HepG2 (cell line): ENCODE measurements around the gene MICAL1. TPM values are rescaled to one million over a fixed set of nuclear protein-coding genes. Genes with fewer than 3 reads are reported as not detected.

Experiments
- ATAC-seq: fragments of 200-7000 bp; cut with Tn5 transposase; 3 replicates; pipeline ENCODE4 v1.9.1; 2020; ENCODE audit warnings: mild to moderate bottlenecking, moderate library complexity
- BruUV-seq: library from RNA; stranded (reverse); fragments of 400-500 nt; replicated peaks from 2 replicates; lab custom pipeline; 2021; lab: Mats Ljungman, UMichigan
- CTCF ChIA-PET: fragments of 300-600 bp; formaldehyde crosslinking; extraction: SDS; loops from one replicate; lab custom pipeline; 2021; ENCODE audit warnings: low total read pairs, inconsistent platforms, low intra/inter-chr PET ratio; lab: Yijun Ruan, JAX
- POLR2A ChIA-PET: fragments of 350-600 bp; sonication (Branson Sonifier 250); formaldehyde crosslinking; loops from one replicate; lab custom pipeline; 2020; ENCODE audit warnings: antibody characterized with exemption, inconsistent platforms; lab: Yijun Ruan, JAX
- DNase-seq: peaks from one replicate; pipeline ENCODE4 v3.0.0-alpha.2; 2015; ENCODE audit warnings: low spot score
- FAIRE-seq: peaks from 3 replicates; lab custom pipeline; 2011; peaks lifted over from hg19 to GRCh38; lab: Jason Lieb, UNC
- H2AFZ ChIP-seq: one replicate; pipeline ENCODE4 v1.6.1; 2011; ENCODE audit warnings: low read length, inconsistent platforms
- H3K27ac ChIP-seq: fragments of 300-600 bp; 3 replicates; pipeline ENCODE4 v1.8.0; 2011; ENCODE audit warnings: mixed run types, mild to moderate bottlenecking, mixed read lengths, low read length, inconsistent platforms; ENCODE audit not compliant: insufficient read depth; ENCODE audit errors: extremely low read length
- H3K27me3 ChIP-seq, 2 experiments: fragments of 200-600 bp in 1 of 2; 2 replicates in 1 of 2; 3 replicates in 1 of 2; pipeline versions ENCODE4 v1.6.0 to v1.8.0; 2011; ENCODE audit warnings: low read length in 2 of 2, mild to moderate bottlenecking in 2 of 2, moderate library complexity in 2 of 2, inconsistent platforms in 1 of 2; ENCODE audit not compliant: insufficient read depth in 2 of 2, control insufficient read depth in 1 of 2
- H3K36me3 ChIP-seq, 2 experiments: fragments of 200-600 bp in 1 of 2; replicated peaks in 1 of 2; 2 replicates in 1 of 2; 3 replicates in 1 of 2; pipeline versions ENCODE4 v1.5.1 to v1.8.0; 2011; ENCODE audit warnings: low read length in 2 of 2, inconsistent platforms in 1 of 2; ENCODE audit not compliant: insufficient read depth in 2 of 2, control insufficient read depth in 1 of 2
- H3K4me1 ChIP-seq: 2 replicates; pipeline ENCODE4 v1.5.1; 2012; ENCODE audit warnings: low read length, inconsistent platforms; ENCODE audit not compliant: insufficient read depth
- H3K4me2 ChIP-seq: 2 replicates; pipeline ENCODE4 v1.6.0; 2011; ENCODE audit warnings: low read depth, low read length, inconsistent platforms
- H3K4me3 ChIP-seq, 3 experiments: fragments of 200-600 bp in 1 of 3; sonication (generic), shearing (Covaris generic) in 1 of 3; replicated peaks in 1 of 3; 2 replicates each; pipeline ENCODE4 v1.5.1; 2011 to 2016; ENCODE audit warnings: low read length in 3 of 3, inconsistent platforms in 2 of 3, low read depth in 2 of 3, mild to moderate bottlenecking in 2 of 3, control low read depth in 1 of 3, mixed read lengths in 1 of 3; ENCODE audit not compliant: insufficient read depth in 1 of 3
- H3K79me2 ChIP-seq: one replicate; pipeline ENCODE4 v1.6.1; 2011; ENCODE audit warnings: low read length, inconsistent platforms; ENCODE audit not compliant: insufficient read depth
- H3K9ac ChIP-seq: 2 replicates; pipeline ENCODE4 v1.6.0; 2011; ENCODE audit warnings: mild to moderate bottlenecking, low read depth, low read length, inconsistent platforms; ENCODE audit not compliant: insufficient read depth
- H3K9me3 ChIP-seq: 2 replicates; pipeline ENCODE4 v1.5.1; 2012; ENCODE audit warnings: mild to moderate bottlenecking, low read length
- H4K20me1 ChIP-seq: 2 replicates; pipeline ENCODE4 v1.6.0; 2011; ENCODE audit warnings: inconsistent platforms, mild to moderate bottlenecking, low read length, moderate library complexity; ENCODE audit not compliant: insufficient read depth
- ATRX ChIP-seq: sonication (generic); formaldehyde crosslinking; IDR thresholded peaks from 2 replicates; pipeline ENCODE4 v1.4.0; 2020; ENCODE audit warnings: missing genetic modification reagents, borderline replicate concordance
- CHD4 ChIP-seq: fragments of 200-600 bp; sonication (generic); IDR thresholded peaks from 2 replicates; pipeline ENCODE4 v1.7.0; 2017; ENCODE audit warnings: mild to moderate bottlenecking, low read length, borderline replicate concordance
- DR1 ChIP-seq: sonication (generic); formaldehyde crosslinking; IDR thresholded peaks from 2 replicates; pipeline ENCODE4 v1.8.0; 2021; ENCODE audit warnings: mild to moderate bottlenecking, missing genetic modification reagents, inconsistent platforms
- MEIS1 ChIP-seq: sonication (generic); formaldehyde crosslinking; IDR thresholded peaks from 2 replicates; pipeline ENCODE4 v1.9.0; 2021; ENCODE audit warnings: mild to moderate bottlenecking, missing genetic modification reagents, moderate library complexity, borderline replicate concordance
- ZNF33B ChIP-seq: sonication (generic); formaldehyde crosslinking; IDR thresholded peaks from 2 replicates; pipeline ENCODE4 v1.5.1; 2020; ENCODE audit warnings: mild to moderate bottlenecking, missing genetic modification reagents
- ZNF44 ChIP-seq: sonication (generic); formaldehyde crosslinking; IDR thresholded peaks from 2 replicates; pipeline ENCODE4 v1.5.1; 2020; ENCODE audit warnings: mild to moderate bottlenecking, missing genetic modification reagents
- ZNF614 ChIP-seq: IDR thresholded peaks from 2 replicates; pipeline ENCODE4 v1.6.1; 2018; ENCODE audit warnings: missing biosample characterization, missing genetic modification reagents, inconsistent platforms, borderline replicate concordance
- WGBS: methylation state at CpG from one replicate; pipeline ENCODE4 v1.1.6; 2017; ENCODE audit warnings: low lambda C conversion rate; 5-methylcytosine and 5-hydroxymethylcytosine counted together
- in situ Hi-C: cut with HindIII; loops from 2 replicates; pipeline ENCODE4 v1.10.0; 2017; ENCODE audit warnings: low pct_unique_long_range_greater_than_20kb; ENCODE audit not compliant: extremely low pct_ligation_motif_present
- intact Hi-C: fragments of 100-400 bp; cut with micrococcal nuclease; formaldehyde crosslinking; loops from one replicate; pipeline ENCODE4 v1.10.0; 2022; ENCODE audit not compliant: unreplicated experiment
- polyA plus RNA-seq, 8 experiments: library from polyadenylated mRNA; depleted of rRNA in 3 of 8; stranded (reverse) in 7 of 8; unstranded in 1 of 8; fragments of >200 nt; fragmentation: Illumina TruSeq in 4 of 8; extraction: Trizol in 4 of 8; gene quantifications; 2 replicates each; pipeline versions ENCODE4 v1.2.1 to v1.2.3, GENCODE V29; 2011 to 2016; ENCODE audit warnings: low read depth in 4 of 8, missing spikeins in 1 of 8, mixed read lengths in 1 of 8; ENCODE audit not compliant: insufficient read depth in 1 of 8
- total RNA-seq, 5 experiments: library from RNA; depleted of rRNA; stranded (reverse); fragments of >200 nt; fragmentation: Illumina TruSeq; extraction: Trizol; gene quantifications; 2 replicates each; pipeline ENCODE4 v1.2.3, GENCODE V29; 2016; ENCODE audit warnings: low read depth in 1 of 5
- TF ChIP-seq, protein P1 (sequence below): sonication (generic); formaldehyde crosslinking; conservative IDR thresholded peaks from 2 replicates; pipeline ENCODE4 v1.8.0; 2022; ENCODE audit warnings: mild to moderate bottlenecking, moderate library complexity, missing genetic modification reagents
- TF ChIP-seq, protein P2 (sequence below): sonication (generic); formaldehyde crosslinking; IDR thresholded peaks from 2 replicates; pipeline ENCODE4 v1.8.1; 2023; ENCODE audit warnings: mild to moderate bottlenecking, missing genetic modification reagents
- TF ChIP-seq, protein P3 (sequence below): sonication (generic); formaldehyde crosslinking; IDR thresholded peaks from 2 replicates; pipeline ENCODE4 v1.4.0; 2020; ENCODE audit warnings: missing genetic modification reagents

MICAL1 gene
- total and polyA plus RNA-seq, 2 of the 13 experiments (the other 11 are each of a cell fraction or from before 2014, with no cell fraction given): 6.9 to 39.0 TPM

DNA sequence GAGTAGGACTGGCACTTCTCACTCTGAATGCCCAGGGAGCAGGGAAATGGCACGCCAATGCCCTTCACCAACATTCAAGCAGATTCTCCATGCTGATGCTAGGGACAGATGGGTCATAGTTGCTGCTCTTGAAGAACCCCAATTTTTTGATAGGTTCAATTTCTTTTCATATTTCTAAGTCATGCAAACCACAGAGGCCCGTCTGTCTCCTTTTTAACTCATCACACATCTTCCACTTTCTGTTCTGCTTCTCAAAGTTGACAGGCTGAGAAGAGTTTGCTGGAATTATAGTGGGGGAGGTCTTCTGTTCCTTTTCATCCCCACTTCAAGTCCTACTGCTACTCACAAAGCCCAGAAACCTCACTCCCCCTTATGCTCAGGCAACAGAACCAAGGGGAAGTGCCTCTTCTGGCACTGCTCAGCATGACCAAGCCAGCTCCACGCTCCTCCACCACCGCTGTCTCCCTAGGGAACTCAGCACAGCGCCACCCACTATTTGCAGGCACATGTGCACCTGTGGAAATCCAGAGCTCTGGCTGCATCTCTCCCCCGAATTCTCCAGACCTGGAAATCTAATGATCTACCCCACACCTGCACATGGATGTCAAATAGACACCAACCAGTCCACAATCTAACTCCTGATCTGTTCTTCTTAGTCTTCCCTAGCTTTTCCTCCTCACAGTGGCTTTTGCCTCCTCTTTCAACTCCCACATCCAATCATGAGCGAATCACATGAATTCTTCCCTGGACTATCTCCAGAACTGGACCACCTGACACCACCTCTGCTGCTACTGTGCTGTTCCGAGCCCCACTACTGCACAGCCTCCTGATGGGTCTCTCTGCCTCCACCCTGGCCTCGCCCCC is 16.8 kb upstream of the MICAL1 start:
- in situ Hi-C loops (no loop called here), intact Hi-C loops (no loop called here)
- Histone ChIP-seq H3K9me3 (no peaks in the 10 kb centered on the region), H3K4me1 (peaks cover 11% of the 10 kb centered on the region), H3K4me3 (no peak overlapping the region), H3K27me3 (no peaks in the 10 kb centered on the region), H2AFZ (no peak overlapping the region), H3K36me3 (peaks cover 20 to 61% of the 10 kb centered on the region in 2 experiments; a peak in 4 of 5 replicates), H3K9ac (no peak overlapping the region), H3K4me2 (no peak overlapping the region), H4K20me1 (no peaks in the 10 kb centered on the region), H3K27ac (no peak overlapping the region), H3K79me2 (peaks cover 2% of the 10 kb centered on the region)
- no peak for DNase-seq
- 99% methylated on average over 9 of the region's 9 CpGs for WGBS
- no TSS peak for BruUV-seq
- ATAC-seq: no peak
- CTCF ChIA-PET: no interaction called here
- FAIRE-seq: no peak
- POLR2A ChIA-PET: no interaction called here
- TF ChIP-seq ZNF33B (no peak), ZNF614 (CRISPR knock-in tag) (no peak), CHD4 (no peak), ATRX (no peak), MEIS1 (no peak), DR1 (CRISPR knock-in tag) (no peak), ZNF44 (no peak)
- TF ChIP-seq, protein P1, sequence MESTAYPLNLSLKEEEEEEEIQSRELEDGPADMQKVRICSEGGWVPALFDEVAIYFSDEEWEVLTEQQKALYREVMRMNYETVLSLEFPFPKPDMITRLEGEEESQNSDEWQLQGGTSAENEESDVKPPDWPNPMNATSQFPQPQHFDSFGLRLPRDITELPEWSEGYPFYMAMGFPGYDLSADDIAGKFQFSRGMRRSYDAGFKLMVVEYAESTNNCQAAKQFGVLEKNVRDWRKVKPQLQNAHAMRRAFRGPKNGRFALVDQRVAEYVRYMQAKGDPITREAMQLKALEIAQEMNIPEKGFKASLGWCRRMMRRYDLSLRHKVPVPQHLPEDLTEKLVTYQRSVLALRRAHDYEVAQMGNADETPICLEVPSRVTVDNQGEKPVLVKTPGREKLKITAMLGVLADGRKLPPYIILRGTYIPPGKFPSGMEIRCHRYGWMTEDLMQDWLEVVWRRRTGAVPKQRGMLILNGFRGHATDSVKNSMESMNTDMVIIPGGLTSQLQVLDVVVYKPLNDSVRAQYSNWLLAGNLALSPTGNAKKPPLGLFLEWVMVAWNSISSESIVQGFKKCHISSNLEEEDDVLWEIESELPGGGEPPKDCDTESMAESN: no peak
- TF ChIP-seq, protein P2, sequence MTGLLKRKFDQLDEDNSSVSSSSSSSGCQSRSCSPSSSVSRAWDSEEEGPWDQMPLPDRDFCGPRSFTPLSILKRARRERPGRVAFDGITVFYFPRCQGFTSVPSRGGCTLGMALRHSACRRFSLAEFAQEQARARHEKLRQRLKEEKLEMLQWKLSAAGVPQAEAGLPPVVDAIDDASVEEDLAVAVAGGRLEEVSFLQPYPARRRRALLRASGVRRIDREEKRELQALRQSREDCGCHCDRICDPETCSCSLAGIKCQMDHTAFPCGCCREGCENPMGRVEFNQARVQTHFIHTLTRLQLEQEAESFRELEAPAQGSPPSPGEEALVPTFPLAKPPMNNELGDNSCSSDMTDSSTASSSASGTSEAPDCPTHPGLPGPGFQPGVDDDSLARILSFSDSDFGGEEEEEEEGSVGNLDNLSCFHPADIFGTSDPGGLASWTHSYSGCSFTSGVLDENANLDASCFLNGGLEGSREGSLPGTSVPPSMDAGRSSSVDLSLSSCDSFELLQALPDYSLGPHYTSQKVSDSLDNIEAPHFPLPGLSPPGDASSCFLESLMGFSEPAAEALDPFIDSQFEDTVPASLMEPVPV (CRISPR knock-in tag): no peak
- TF ChIP-seq, protein P3, sequence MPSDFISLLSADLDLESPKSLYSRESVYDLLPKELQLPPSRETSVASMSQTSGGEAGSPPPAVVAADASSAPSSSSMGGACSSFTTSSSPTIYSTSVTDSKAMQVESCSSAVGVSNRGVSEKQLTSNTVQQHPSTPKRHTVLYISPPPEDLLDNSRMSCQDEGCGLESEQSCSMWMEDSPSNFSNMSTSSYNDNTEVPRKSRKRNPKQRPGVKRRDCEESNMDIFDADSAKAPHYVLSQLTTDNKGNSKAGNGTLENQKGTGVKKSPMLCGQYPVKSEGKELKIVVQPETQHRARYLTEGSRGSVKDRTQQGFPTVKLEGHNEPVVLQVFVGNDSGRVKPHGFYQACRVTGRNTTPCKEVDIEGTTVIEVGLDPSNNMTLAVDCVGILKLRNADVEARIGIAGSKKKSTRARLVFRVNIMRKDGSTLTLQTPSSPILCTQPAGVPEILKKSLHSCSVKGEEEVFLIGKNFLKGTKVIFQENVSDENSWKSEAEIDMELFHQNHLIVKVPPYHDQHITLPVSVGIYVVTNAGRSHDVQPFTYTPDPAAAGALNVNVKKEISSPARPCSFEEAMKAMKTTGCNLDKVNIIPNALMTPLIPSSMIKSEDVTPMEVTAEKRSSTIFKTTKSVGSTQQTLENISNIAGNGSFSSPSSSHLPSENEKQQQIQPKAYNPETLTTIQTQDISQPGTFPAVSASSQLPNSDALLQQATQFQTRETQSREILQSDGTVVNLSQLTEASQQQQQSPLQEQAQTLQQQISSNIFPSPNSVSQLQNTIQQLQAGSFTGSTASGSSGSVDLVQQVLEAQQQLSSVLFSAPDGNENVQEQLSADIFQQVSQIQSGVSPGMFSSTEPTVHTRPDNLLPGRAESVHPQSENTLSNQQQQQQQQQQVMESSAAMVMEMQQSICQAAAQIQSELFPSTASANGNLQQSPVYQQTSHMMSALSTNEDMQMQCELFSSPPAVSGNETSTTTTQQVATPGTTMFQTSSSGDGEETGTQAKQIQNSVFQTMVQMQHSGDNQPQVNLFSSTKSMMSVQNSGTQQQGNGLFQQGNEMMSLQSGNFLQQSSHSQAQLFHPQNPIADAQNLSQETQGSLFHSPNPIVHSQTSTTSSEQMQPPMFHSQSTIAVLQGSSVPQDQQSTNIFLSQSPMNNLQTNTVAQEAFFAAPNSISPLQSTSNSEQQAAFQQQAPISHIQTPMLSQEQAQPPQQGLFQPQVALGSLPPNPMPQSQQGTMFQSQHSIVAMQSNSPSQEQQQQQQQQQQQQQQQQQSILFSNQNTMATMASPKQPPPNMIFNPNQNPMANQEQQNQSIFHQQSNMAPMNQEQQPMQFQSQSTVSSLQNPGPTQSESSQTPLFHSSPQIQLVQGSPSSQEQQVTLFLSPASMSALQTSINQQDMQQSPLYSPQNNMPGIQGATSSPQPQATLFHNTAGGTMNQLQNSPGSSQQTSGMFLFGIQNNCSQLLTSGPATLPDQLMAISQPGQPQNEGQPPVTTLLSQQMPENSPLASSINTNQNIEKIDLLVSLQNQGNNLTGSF (CRISPR knock-in tag): no peak
